ENCODE measurements around the gene ITPRIP.

DNA sequence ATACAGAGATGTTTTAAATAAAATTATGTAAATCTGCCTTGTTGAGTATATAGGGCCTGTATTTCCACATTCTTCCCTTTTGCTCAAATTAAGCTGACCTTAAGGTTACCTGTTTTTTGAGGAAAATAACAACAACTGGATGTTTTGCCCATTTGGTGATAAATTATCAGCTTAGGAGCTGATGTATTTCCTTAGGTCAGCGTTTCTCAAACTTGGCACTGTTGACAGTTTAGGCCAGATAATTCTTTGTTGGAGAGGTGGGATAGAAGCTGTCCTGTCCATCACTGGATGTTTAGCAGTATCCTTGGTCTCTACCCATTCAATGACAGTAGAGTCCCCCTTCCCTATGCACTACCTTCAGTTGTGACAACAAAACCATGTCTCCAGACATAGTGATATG lies 62.1 kb downstream of the ITPRIP start:
- TF ChIP-seq, protein P1, sequence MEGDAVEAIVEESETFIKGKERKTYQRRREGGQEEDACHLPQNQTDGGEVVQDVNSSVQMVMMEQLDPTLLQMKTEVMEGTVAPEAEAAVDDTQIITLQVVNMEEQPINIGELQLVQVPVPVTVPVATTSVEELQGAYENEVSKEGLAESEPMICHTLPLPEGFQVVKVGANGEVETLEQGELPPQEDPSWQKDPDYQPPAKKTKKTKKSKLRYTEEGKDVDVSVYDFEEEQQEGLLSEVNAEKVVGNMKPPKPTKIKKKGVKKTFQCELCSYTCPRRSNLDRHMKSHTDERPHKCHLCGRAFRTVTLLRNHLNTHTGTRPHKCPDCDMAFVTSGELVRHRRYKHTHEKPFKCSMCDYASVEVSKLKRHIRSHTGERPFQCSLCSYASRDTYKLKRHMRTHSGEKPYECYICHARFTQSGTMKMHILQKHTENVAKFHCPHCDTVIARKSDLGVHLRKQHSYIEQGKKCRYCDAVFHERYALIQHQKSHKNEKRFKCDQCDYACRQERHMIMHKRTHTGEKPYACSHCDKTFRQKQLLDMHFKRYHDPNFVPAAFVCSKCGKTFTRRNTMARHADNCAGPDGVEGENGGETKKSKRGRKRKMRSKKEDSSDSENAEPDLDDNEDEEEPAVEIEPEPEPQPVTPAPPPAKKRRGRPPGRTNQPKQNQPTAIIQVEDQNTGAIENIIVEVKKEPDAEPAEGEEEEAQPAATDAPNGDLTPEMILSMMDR (IDR thresholded peaks at IDR 0.05; ENCODE audit: low read length): no peak
- TF ChIP-seq EZH2 (IDR thresholded peaks at IDR 0.05; ENCODE audit: borderline replicate concordance, low read length): no peak

Measured in OCI-LY1 (cell line).